ENCODE measurements around the gene STK33.

Gene STK33

GRCh38 chr11:8558436-8558835, 35.6 kb downstream of the STK33 start:
- no peaks in the 10 kb centered on the region for H3K36me3 ChIP-seq (ENCODE audit: control insufficient read depth, insufficient read depth, low read length)
- no peaks in the 10 kb centered on the region for H3K9me3 ChIP-seq (ENCODE audit: control insufficient read depth, low read length)
- no peak for DNase-seq
- no peak overlapping the region for H3K4me3 ChIP-seq (ENCODE audit: insufficient read depth, low read depth, low read length, poor library complexity, severe bottlenecking)
- no peaks in the 10 kb centered on the region for H3K27me3 ChIP-seq (replicated peaks; ENCODE audit: control insufficient read depth, insufficient read depth, low read length, poor library complexity, severe bottlenecking)
- H3K4me1 ChIP-seq (ENCODE audit: control insufficient read depth, insufficient read depth, low read length, poor library complexity, severe bottlenecking): no peaks in the 10 kb centered on the region
- H3K27ac ChIP-seq (ENCODE audit: insufficient read depth, low read length, poor library complexity, severe bottlenecking): no peak overlapping the region

GRCh38 chr11:8545698-8546366, 48.2 kb downstream of the STK33 start:
- no peak overlapping the region for H3K27ac ChIP-seq (ENCODE audit: insufficient read depth, low read length, poor library complexity, severe bottlenecking)
- H3K4me1 ChIP-seq (ENCODE audit: control insufficient read depth, insufficient read depth, low read length, poor library complexity, severe bottlenecking): no peaks in the 10 kb centered on the region
- no peaks in the 10 kb centered on the region for H3K9me3 ChIP-seq (ENCODE audit: control insufficient read depth, low read length)
- no peak for DNase-seq
- H3K4me3 ChIP-seq (ENCODE audit: insufficient read depth, low read depth, low read length, poor library complexity, severe bottlenecking): no peak overlapping the region
- no peaks in the 10 kb centered on the region for H3K36me3 ChIP-seq (ENCODE audit: control insufficient read depth, insufficient read depth, low read length)
- no peaks in the 10 kb centered on the region for H3K27me3 ChIP-seq (replicated peaks; ENCODE audit: control insufficient read depth, insufficient read depth, low read length, poor library complexity, severe bottlenecking)

- Histone ChIP-seq H3K9me3 (ENCODE audit: control insufficient read depth, low read length) (no peaks in the 10 kb centered on the region), H3K4me3 (ENCODE audit: insufficient read depth, low read depth, low read length, poor library complexity, severe bottlenecking) (no peak overlapping the region), H3K36me3 (ENCODE audit: control insufficient read depth, insufficient read depth, low read length) (no peaks in the 10 kb centered on the region), H3K27me3 (replicated peaks; ENCODE audit: control insufficient read depth, insufficient read depth, low read length, poor library complexity, severe bottlenecking) (no peaks in the 10 kb centered on the region), H3K4me1 (ENCODE audit: control insufficient read depth, insufficient read depth, low read length, poor library complexity, severe bottlenecking) (no peaks in the 10 kb centered on the region), H3K27ac (ENCODE audit: insufficient read depth, low read length, poor library complexity, severe bottlenecking) (no peak overlapping the region)
- no peak for DNase-seq
Measured at GRCh38 chr11:8544807-8545206, 49.2 kb downstream of the STK33 start.

GRCh38 chr11:8543278-8543677, 50.8 kb downstream of the STK33 start:
- Histone ChIP-seq H3K36me3 (ENCODE audit: control insufficient read depth, insufficient read depth, low read length) (no peaks in the 10 kb centered on the region), H3K4me3 (ENCODE audit: insufficient read depth, low read depth, low read length, poor library complexity, severe bottlenecking) (no peak overlapping the region), H3K27me3 (replicated peaks; ENCODE audit: control insufficient read depth, insufficient read depth, low read length, poor library complexity, severe bottlenecking) (no peaks in the 10 kb centered on the region), H3K27ac (ENCODE audit: insufficient read depth, low read length, poor library complexity, severe bottlenecking) (no peak overlapping the region), H3K4me1 (ENCODE audit: control insufficient read depth, insufficient read depth, low read length, poor library complexity, severe bottlenecking) (no peaks in the 10 kb centered on the region), H3K9me3 (ENCODE audit: control insufficient read depth, low read length) (no peaks in the 10 kb centered on the region)
- no peak for DNase-seq

- no peak for DNase-seq
- H3K4me1 ChIP-seq (ENCODE audit: control insufficient read depth, insufficient read depth, low read length, poor library complexity, severe bottlenecking): no peaks in the 10 kb centered on the region
- H3K4me3 ChIP-seq (ENCODE audit: insufficient read depth, low read depth, low read length, poor library complexity, severe bottlenecking): no peak overlapping the region
- H3K9me3 ChIP-seq (ENCODE audit: control insufficient read depth, low read length): no peaks in the 10 kb centered on the region
- no peaks in the 10 kb centered on the region for H3K36me3 ChIP-seq (ENCODE audit: control insufficient read depth, insufficient read depth, low read length)
- H3K27ac ChIP-seq (ENCODE audit: insufficient read depth, low read length, poor library complexity, severe bottlenecking): no peak overlapping the region
- no peaks in the 10 kb centered on the region for H3K27me3 ChIP-seq (replicated peaks; ENCODE audit: control insufficient read depth, insufficient read depth, low read length, poor library complexity, severe bottlenecking)
Measured at GRCh38 chr11:8541448-8541847, 52.6 kb downstream of the STK33 start.

GRCh38 chr11:8533332-8533731, 60.7 kb downstream of the STK33 start:
- Histone ChIP-seq H3K4me1 (ENCODE audit: control insufficient read depth, insufficient read depth, low read length, poor library complexity, severe bottlenecking) (no peaks in the 10 kb centered on the region), H3K27ac (ENCODE audit: insufficient read depth, low read length, poor library complexity, severe bottlenecking) (no peak overlapping the region), H3K4me3 (ENCODE audit: insufficient read depth, low read depth, low read length, poor library complexity, severe bottlenecking) (no peak overlapping the region), H3K9me3 (ENCODE audit: control insufficient read depth, low read length) (no peaks in the 10 kb centered on the region), H3K27me3 (replicated peaks; ENCODE audit: control insufficient read depth, insufficient read depth, low read length, poor library complexity, severe bottlenecking) (no peaks in the 10 kb centered on the region), H3K36me3 (ENCODE audit: control insufficient read depth, insufficient read depth, low read length) (no peaks in the 10 kb centered on the region)
- no peak for DNase-seq

- no peak overlapping the region for H3K4me3 ChIP-seq (ENCODE audit: insufficient read depth, low read depth, low read length, poor library complexity, severe bottlenecking)
- H3K36me3 ChIP-seq (ENCODE audit: control insufficient read depth, insufficient read depth, low read length): no peaks in the 10 kb centered on the region
- no peaks in the 10 kb centered on the region for H3K27me3 ChIP-seq (replicated peaks; ENCODE audit: control insufficient read depth, insufficient read depth, low read length, poor library complexity, severe bottlenecking)
- no peaks in the 10 kb centered on the region for H3K4me1 ChIP-seq (ENCODE audit: control insufficient read depth, insufficient read depth, low read length, poor library complexity, severe bottlenecking)
- H3K9me3 ChIP-seq (ENCODE audit: control insufficient read depth, low read length): no peaks in the 10 kb centered on the region
- H3K27ac ChIP-seq (ENCODE audit: insufficient read depth, low read length, poor library complexity, severe bottlenecking): no peak overlapping the region
- no peak for DNase-seq
Measured at GRCh38 chr11:8532475-8532874, 61.6 kb downstream of the STK33 start.

- no peaks in the 10 kb centered on the region for H3K36me3 ChIP-seq (ENCODE audit: control insufficient read depth, insufficient read depth, low read length)
- H3K4me3 ChIP-seq (ENCODE audit: insufficient read depth, low read depth, low read length, poor library complexity, severe bottlenecking): no peak overlapping the region
- H3K9me3 ChIP-seq (ENCODE audit: control insufficient read depth, low read length): no peaks in the 10 kb centered on the region
- no peaks in the 10 kb centered on the region for H3K27me3 ChIP-seq (replicated peaks; ENCODE audit: control insufficient read depth, insufficient read depth, low read length, poor library complexity, severe bottlenecking)
- no peaks in the 10 kb centered on the region for H3K4me1 ChIP-seq (ENCODE audit: control insufficient read depth, insufficient read depth, low read length, poor library complexity, severe bottlenecking)
- no peak overlapping the region for H3K27ac ChIP-seq (ENCODE audit: insufficient read depth, low read length, poor library complexity, severe bottlenecking)
- no peak for DNase-seq
Measured at GRCh38 chr11:8531982-8532381, 62.0 kb downstream of the STK33 start.

- no peak overlapping the region for H3K4me3 ChIP-seq (ENCODE audit: insufficient read depth, low read depth, low read length, poor library complexity, severe bottlenecking)
- H3K27ac ChIP-seq (ENCODE audit: insufficient read depth, low read length, poor library complexity, severe bottlenecking): no peak overlapping the region
Measured at GRCh38 chr11:8531312-8531711, 62.7 kb downstream of the STK33 start.

GRCh38 chr11:8527939-8528338, 66.1 kb downstream of the STK33 start:
- H3K4me3 ChIP-seq (ENCODE audit: insufficient read depth, low read depth, low read length, poor library complexity, severe bottlenecking): no peak overlapping the region
- H3K4me1 ChIP-seq (ENCODE audit: control insufficient read depth, insufficient read depth, low read length, poor library complexity, severe bottlenecking): no peaks in the 10 kb centered on the region
- H3K36me3 ChIP-seq (ENCODE audit: control insufficient read depth, insufficient read depth, low read length): no peaks in the 10 kb centered on the region
- no peaks in the 10 kb centered on the region for H3K27me3 ChIP-seq (replicated peaks; ENCODE audit: control insufficient read depth, insufficient read depth, low read length, poor library complexity, severe bottlenecking)
- no peaks in the 10 kb centered on the region for H3K9me3 ChIP-seq (ENCODE audit: control insufficient read depth, low read length)
- no peak for DNase-seq
- no peak overlapping the region for H3K27ac ChIP-seq (ENCODE audit: insufficient read depth, low read length, poor library complexity, severe bottlenecking)

More at GRCh38 chr11:8531312-8531711, 62.7 kb downstream of the STK33 start:
- H3K36me3 ChIP-seq (ENCODE audit: control insufficient read depth, insufficient read depth, low read length): no peaks in the 10 kb centered on the region
- no peak for DNase-seq
- no peaks in the 10 kb centered on the region for H3K9me3 ChIP-seq (ENCODE audit: control insufficient read depth, low read length)
- H3K27me3 ChIP-seq (replicated peaks; ENCODE audit: control insufficient read depth, insufficient read depth, low read length, poor library complexity, severe bottlenecking): no peaks in the 10 kb centered on the region
- no peaks in the 10 kb centered on the region for H3K4me1 ChIP-seq (ENCODE audit: control insufficient read depth, insufficient read depth, low read length, poor library complexity, severe bottlenecking)
